Choroid plexus epithelial cell (primary cell): ENCODE data around the gene KCNQ4.

ENCODE experiments used
- DNase-seq: peaks from one replicate; pipeline ENCODE4 v3.0.0-alpha.2; 2010; ENCODE audit warnings: low read depth
- H3K4me3 ChIP-seq: 2 replicates; pipeline ENCODE4 v1.5.1; 2011; ENCODE audit warnings: low read depth, mild to moderate bottlenecking, control low read depth, low read length, moderate library complexity
- CTCF ChIP-seq: conservative IDR thresholded peaks from 2 replicates; pipeline ENCODE4 v1.5.1; 2011; ENCODE audit warnings: low read depth, mild to moderate bottlenecking, control low read depth, inconsistent platforms, low read length, moderate library complexity

The KCNQ4 gene

GRCh38 chr1:40825996-40826395 is 42.4 kb downstream of the KCNQ4 start:
- TF ChIP-seq CTCF, result no peak
- DNase-seq, result no peak
- no peak overlapping the region for H3K4me3 ChIP-seq

DNA sequence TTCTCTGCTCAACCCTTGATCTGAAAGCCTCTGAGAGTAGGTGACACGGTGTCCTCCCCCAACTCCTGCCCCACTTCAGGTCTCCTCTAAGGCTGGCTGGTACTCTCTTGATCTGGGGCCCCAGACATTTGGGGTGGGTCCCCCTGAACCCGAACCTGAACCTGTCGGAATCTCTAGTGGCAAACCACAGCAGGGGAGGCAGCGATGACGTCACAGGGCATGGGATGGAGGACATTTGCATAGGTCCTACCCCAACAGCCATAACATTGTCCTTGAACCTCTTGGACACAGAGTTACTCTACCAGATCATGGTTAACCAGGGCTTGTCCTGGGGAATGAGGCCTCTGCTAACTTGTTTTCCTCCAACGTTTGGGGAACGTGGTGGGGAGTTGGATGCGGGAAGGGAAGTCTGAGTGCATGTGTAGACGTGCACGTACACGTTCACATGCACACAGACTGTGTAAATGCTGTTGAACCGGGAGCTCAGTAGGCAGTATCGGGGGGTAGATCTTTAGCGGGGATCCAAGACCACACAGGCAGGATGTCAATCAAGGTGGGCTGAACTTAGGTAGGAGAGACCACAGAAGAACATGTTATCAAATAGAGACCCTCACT is 46.2 kb downstream of the KCNQ4 start:
- TF ChIP-seq CTCF, result no peak
- H3K4me3 ChIP-seq, result no peak overlapping the region
- no peak for DNase-seq

DNA sequence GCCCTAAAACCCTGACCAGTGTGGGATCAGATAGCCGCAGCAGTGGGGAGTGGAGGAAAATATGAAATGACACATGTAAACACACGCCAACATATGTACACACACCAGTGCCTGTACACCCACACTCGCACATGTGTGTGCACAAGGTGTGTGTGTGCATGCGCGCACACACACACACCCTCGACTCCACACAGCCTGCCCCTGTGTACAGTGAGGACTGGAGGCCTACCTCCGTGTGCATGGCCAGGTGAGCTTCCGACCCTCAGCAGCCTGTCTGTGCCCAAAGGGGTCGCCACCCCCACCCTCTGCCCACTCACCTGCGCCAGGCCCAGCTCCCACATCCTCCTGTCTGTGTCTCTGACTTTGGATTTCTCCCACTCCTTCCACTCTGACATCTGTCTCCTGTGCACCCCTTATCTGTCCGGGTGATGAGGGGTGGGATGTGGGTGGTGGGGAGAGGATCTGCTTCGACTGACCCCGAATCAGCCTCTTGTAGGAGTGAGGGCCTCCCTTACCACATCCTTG is 46.9 kb downstream of the KCNQ4 start:
- no peak overlapping the region for H3K4me3 ChIP-seq
- no peak for TF ChIP-seq CTCF
- no peak for DNase-seq

DNA sequence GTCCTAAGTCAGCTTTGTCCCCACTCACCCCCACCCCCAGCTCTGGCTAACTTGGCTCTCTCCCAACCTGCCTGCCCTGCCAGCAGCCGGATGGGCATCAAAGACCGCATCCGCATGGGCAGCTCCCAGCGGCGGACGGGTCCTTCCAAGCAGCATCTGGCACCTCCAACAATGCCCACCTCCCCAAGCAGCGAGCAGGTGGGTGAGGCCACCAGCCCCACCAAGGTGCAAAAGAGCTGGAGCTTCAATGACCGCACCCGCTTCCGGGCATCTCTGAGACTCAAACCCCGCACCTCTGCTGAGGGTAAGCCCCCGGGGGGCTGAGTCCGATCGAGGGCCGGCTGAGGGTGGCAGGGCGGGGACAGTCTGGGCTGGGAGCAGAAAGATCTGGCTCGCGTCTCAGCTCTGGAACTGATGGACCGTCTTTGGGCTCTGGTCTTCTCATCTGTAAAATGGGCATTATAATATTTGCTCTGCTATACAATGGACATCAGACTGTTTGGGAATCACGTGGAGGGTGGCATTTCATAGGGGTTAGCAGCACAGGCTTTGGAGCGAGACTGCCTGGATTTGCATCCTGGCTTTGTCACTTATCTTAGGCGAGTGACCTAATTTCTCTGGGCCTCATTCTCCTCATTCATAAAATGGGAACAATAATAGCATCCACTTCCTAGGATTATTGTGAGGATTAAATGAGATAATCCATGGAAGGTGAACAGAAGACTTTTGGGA is 47.6 kb downstream of the KCNQ4 start:
- H3K4me3 ChIP-seq, result no peak overlapping the region
- DNase-seq, result no peak
- no peak for TF ChIP-seq CTCF

- DNase-seq, result no peak
- TF ChIP-seq CTCF, result no peak
- H3K4me3 ChIP-seq, result no peak overlapping the region
Measured at GRCh38 chr1:40833979-40834378, 50.4 kb downstream of the KCNQ4 start.

GRCh38 chr1:40834968-40835545 is 51.5 kb downstream of the KCNQ4 start:
- DNase-seq, result no peak
- no peak for TF ChIP-seq CTCF
- no peak overlapping the region for H3K4me3 ChIP-seq

DNA sequence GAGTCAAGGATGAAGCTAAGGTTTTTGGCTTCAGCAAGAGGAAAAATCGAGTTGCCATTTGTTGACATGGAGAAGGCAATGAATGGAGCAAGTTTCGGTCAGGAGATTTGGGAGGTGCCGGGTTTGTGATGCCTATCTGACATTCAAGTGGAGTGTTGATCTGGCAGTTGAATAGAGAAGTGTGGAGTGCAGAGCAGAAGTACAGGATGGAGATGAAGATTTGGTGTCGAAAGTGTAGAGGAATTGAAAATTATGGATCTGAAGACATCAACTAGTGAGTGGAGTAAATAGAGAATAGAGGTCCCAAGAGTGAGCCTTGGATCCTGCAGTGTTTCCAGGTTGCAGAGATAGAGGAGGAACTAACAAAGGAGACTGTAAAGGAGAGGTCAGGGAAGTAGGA is 52.7 kb downstream of the KCNQ4 start:
- no peak overlapping the region for H3K4me3 ChIP-seq
- TF ChIP-seq CTCF, result no peak
- no peak for DNase-seq
